Bronchial epithelial cell (primary cell): ENCODE measurements around the gene HAUS6. TPM values are rescaled to one million over a fixed set of nuclear protein-coding genes. Genes with fewer than 3 reads are reported as not detected.
A peak's percentile ranks its signal among the peaks of the same experiment; 100 is the strongest.

Experiments used
- DNase-seq: peaks from one replicate; pipeline ENCODE4 v3.0.0-alpha.2; 2010; ENCODE audit warnings: low read depth
- FAIRE-seq: peaks from 2 replicates; lab custom pipeline; 2011; peaks lifted over from hg19 to GRCh38; lab: Jason Lieb, UNC
- H3K27me3 ChIP-seq: 2 replicates; pipeline ENCODE4 v1.5.1; 2011; ENCODE audit warnings: low read length; ENCODE audit not compliant: control insufficient read depth, insufficient read depth
- H3K36me3 ChIP-seq: 2 replicates; pipeline ENCODE4 v1.5.1; 2011; ENCODE audit warnings: low read length; ENCODE audit not compliant: control insufficient read depth, insufficient read depth
- H3K4me3 ChIP-seq: 2 replicates; pipeline ENCODE4 v1.5.1; 2011; ENCODE audit warnings: mild to moderate bottlenecking, low read depth, low read length, control low read depth
- CTCF ChIP-seq: IDR thresholded peaks from 2 replicates; pipeline ENCODE4 v1.5.1; 2011; ENCODE audit warnings: mild to moderate bottlenecking, moderate library complexity, low read length, control low read depth, inconsistent platforms; ENCODE audit not compliant: insufficient read depth, severe bottlenecking
- total RNA-seq: library from RNA; depleted of rRNA; stranded (reverse); fragments of >200 nt; gene quantifications from 2 replicates; pipeline ENCODE4 v1.2.1, GENCODE V29; 2014

The HAUS6 gene
- total RNA-seq, 1 donor from 2014 or later, result 12.9 TPM

GRCh38 chr9:19057033-19057432, 45.7 kb downstream of the HAUS6 start:
- H3K36me3 ChIP-seq, result peaks cover 2% of the 10 kb centered on the region
- no peak for TF ChIP-seq CTCF
- H3K27me3 ChIP-seq, result no peaks in the 10 kb centered on the region
- no peak for DNase-seq
- H3K4me3 ChIP-seq, result no peak overlapping the region
- no peak for FAIRE-seq

GRCh38 chr9:19050637-19051591, 51.8 kb downstream of the HAUS6 start:
- FAIRE-seq, result no peak
- no peak for TF ChIP-seq CTCF
- peak; percentile 44 for DNase-seq
- Histone ChIP-seq H3K4me3 (peak overlapping the region; percentile 87), H3K27me3 (no peaks in the 10 kb centered on the region), H3K36me3 (no peaks in the 10 kb centered on the region)

- H3K27me3 ChIP-seq, result no peaks in the 10 kb centered on the region
- no peak for FAIRE-seq
- H3K36me3 ChIP-seq, result no peaks in the 10 kb centered on the region
- DNase-seq, result peak; percentile 20
- peak overlapping the region; percentile 87 for H3K4me3 ChIP-seq
- no peak for TF ChIP-seq CTCF
Observed at GRCh38 chr9:19049917-19050636, 52.6 kb downstream of the HAUS6 start.

- DNase-seq (peak; percentile 93), FAIRE-seq (no peak)
- peak; percentile 86 for TF ChIP-seq CTCF
- Histone ChIP-seq H3K4me3 (peak within 1 kb of the TSS; percentile 87), H3K36me3 (no peaks in the 10 kb centered on the region), H3K27me3 (no peaks in the 10 kb centered on the region)
Observed at GRCh38 chr9:19048966-19049916, 53.5 kb downstream of the HAUS6 start, which contains the start of gene RRAGA. TSS of gene RRAGA (plus strand) at chr9:19049427. CDS start at chr9:19049660, 233 bp downstream.

GRCh38 chr9:19036611-19037010, 66.1 kb downstream of the HAUS6 start:
- FAIRE-seq (no peak), DNase-seq (no peak)
- no peak for TF ChIP-seq CTCF
- Histone ChIP-seq H3K36me3 (no peaks in the 10 kb centered on the region), H3K4me3 (no peak overlapping the region), H3K27me3 (no peaks in the 10 kb centered on the region)
